ENCODE data around the gene GPAT3. TPM values are rescaled to one million over a fixed set of nuclear protein-coding genes. Genes with fewer than 3 reads are reported as not detected.

GPAT3 gene
- total and polyA plus RNA-seq, 2 experiments from 2014 or later, result 1.2 to 2.0 TPM

DNA sequence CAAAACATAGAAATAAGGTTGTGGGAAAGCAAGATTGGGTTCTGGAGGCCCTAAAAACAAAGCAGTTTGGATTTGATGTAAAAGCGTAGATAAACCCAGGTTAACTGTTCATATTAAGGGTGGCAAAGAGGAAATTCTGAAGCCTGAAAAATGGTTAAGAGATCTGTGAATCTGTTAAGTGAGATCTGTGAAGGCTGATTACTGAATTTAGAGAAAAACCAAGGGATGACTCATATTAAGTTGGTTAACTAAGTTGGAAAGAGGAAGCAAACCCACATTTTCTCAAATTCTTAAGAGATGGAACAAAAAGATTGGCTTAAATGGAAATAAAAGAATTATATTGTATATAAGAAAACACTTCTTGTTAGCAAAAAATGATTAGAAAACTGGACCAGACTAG, 22.8 kb downstream of the GPAT3 start:
- H3K79me2 ChIP-seq (replicated peaks; ENCODE audit: insufficient read depth), result no peaks in the 10 kb centered on the region
- TF ChIP-seq, protein P1, sequence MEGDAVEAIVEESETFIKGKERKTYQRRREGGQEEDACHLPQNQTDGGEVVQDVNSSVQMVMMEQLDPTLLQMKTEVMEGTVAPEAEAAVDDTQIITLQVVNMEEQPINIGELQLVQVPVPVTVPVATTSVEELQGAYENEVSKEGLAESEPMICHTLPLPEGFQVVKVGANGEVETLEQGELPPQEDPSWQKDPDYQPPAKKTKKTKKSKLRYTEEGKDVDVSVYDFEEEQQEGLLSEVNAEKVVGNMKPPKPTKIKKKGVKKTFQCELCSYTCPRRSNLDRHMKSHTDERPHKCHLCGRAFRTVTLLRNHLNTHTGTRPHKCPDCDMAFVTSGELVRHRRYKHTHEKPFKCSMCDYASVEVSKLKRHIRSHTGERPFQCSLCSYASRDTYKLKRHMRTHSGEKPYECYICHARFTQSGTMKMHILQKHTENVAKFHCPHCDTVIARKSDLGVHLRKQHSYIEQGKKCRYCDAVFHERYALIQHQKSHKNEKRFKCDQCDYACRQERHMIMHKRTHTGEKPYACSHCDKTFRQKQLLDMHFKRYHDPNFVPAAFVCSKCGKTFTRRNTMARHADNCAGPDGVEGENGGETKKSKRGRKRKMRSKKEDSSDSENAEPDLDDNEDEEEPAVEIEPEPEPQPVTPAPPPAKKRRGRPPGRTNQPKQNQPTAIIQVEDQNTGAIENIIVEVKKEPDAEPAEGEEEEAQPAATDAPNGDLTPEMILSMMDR (conservative IDR thresholded peaks at IDR 0.05; ENCODE audit: low read depth in 2 of 2), result no peak
- TF ChIP-seq, protein P2, sequence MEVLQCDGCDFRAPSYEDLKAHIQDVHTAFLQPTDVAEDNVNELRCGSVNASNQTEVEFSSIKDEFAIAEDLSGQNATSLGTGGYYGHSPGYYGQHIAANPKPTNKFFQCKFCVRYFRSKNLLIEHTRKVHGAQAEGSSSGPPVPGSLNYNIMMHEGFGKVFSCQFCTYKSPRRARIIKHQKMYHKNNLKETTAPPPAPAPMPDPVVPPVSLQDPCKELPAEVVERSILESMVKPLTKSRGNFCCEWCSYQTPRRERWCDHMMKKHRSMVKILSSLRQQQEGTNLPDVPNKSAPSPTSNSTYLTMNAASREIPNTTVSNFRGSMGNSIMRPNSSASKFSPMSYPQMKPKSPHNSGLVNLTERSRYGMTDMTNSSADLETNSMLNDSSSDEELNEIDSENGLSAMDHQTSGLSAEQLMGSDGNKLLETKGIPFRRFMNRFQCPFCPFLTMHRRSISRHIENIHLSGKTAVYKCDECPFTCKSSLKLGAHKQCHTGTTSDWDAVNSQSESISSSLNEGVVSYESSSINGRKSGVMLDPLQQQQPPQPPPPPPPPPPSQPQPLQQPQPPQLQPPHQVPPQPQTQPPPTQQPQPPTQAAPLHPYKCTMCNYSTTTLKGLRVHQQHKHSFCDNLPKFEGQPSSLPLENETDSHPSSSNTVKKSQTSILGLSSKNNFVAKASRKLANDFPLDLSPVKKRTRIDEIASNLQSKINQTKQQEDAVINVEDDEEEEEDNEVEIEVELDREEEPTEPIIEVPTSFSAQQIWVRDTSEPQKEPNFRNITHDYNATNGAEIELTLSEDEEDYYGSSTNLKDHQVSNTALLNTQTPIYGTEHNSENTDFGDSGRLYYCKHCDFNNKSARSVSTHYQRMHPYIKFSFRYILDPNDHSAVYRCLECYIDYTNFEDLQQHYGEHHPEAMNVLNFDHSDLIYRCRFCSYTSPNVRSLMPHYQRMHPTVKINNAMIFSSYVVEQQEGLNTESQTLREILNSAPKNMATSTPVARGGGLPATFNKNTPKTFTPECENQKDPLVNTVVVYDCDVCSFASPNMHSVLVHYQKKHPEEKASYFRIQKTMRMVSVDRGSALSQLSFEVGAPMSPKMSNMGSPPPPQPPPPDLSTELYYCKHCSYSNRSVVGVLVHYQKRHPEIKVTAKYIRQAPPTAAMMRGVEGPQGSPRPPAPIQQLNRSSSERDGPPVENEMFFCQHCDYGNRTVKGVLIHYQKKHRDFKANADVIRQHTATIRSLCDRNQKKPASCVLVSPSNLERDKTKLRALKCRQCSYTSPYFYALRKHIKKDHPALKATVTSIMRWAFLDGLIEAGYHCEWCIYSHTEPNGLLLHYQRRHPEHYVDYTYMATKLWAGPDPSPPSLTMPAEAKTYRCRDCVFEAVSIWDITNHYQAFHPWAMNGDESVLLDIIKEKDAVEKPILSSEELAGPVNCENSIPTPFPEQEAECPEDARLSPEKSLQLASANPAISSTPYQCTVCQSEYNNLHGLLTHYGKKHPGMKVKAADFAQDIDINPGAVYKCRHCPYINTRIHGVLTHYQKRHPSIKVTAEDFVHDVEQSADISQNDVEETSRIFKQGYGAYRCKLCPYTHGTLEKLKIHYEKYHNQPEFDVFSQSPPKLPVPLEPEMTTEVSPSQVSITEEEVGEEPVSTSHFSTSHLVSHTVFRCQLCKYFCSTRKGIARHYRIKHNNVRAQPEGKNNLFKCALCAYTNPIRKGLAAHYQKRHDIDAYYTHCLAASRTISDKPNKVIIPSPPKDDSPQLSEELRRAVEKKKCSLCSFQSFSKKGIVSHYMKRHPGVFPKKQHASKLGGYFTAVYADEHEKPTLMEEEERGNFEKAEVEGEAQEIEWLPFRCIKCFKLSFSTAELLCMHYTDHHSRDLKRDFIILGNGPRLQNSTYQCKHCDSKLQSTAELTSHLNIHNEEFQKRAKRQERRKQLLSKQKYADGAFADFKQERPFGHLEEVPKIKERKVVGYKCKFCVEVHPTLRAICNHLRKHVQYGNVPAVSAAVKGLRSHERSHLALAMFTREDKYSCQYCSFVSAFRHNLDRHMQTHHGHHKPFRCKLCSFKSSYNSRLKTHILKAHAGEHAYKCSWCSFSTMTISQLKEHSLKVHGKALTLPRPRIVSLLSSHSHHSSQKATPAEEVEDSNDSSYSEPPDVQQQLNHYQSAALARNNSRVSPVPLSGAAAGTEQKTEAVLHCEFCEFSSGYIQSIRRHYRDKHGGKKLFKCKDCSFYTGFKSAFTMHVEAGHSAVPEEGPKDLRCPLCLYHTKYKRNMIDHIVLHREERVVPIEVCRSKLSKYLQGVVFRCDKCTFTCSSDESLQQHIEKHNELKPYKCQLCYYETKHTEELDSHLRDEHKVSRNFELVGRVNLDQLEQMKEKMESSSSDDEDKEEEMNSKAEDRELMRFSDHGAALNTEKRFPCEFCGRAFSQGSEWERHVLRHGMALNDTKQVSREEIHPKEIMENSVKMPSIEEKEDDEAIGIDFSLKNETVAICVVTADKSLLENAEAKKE (CRISPR knock-in tag; IDR thresholded peaks at IDR 0.05), result no peak
- TF ChIP-seq EZH2phosphoT487 (IDR thresholded peaks at IDR 0.05; ENCODE audit: unreplicated experiment) (no peak), STAT1 (IDR thresholded peaks at IDR 0.05; ENCODE audit: unreplicated experiment) (no peak), CREB1 (CRISPR knock-in tag; IDR thresholded peaks at IDR 0.05; ENCODE audit: low read depth) (no peak), ZNF114 (CRISPR knock-in tag; IDR thresholded peaks at IDR 0.05) (no peak), EZH2 (IDR thresholded peaks at IDR 0.05; ENCODE audit: low read depth, unreplicated experiment) (no peak), POLR2AphosphoS5 (IDR thresholded peaks at IDR 0.05; ENCODE audit: low read depth) (no peak), JUNB (IDR thresholded peaks at IDR 0.05; ENCODE audit: unreplicated experiment) (no peak), ZNF331 (CRISPR knock-in tag; IDR thresholded peaks at IDR 0.05; ENCODE audit: low read depth) (no peak), NANOG (IDR thresholded peaks at IDR 0.05; ENCODE audit: borderline replicate concordance) (no peak)
- TF ChIP-seq, protein P3, sequence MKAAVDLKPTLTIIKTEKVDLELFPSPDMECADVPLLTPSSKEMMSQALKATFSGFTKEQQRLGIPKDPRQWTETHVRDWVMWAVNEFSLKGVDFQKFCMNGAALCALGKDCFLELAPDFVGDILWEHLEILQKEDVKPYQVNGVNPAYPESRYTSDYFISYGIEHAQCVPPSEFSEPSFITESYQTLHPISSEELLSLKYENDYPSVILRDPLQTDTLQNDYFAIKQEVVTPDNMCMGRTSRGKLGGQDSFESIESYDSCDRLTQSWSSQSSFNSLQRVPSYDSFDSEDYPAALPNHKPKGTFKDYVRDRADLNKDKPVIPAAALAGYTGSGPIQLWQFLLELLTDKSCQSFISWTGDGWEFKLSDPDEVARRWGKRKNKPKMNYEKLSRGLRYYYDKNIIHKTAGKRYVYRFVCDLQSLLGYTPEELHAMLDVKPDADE (IDR thresholded peaks at IDR 0.05), result no peak
- TF ChIP-seq, protein P4, sequence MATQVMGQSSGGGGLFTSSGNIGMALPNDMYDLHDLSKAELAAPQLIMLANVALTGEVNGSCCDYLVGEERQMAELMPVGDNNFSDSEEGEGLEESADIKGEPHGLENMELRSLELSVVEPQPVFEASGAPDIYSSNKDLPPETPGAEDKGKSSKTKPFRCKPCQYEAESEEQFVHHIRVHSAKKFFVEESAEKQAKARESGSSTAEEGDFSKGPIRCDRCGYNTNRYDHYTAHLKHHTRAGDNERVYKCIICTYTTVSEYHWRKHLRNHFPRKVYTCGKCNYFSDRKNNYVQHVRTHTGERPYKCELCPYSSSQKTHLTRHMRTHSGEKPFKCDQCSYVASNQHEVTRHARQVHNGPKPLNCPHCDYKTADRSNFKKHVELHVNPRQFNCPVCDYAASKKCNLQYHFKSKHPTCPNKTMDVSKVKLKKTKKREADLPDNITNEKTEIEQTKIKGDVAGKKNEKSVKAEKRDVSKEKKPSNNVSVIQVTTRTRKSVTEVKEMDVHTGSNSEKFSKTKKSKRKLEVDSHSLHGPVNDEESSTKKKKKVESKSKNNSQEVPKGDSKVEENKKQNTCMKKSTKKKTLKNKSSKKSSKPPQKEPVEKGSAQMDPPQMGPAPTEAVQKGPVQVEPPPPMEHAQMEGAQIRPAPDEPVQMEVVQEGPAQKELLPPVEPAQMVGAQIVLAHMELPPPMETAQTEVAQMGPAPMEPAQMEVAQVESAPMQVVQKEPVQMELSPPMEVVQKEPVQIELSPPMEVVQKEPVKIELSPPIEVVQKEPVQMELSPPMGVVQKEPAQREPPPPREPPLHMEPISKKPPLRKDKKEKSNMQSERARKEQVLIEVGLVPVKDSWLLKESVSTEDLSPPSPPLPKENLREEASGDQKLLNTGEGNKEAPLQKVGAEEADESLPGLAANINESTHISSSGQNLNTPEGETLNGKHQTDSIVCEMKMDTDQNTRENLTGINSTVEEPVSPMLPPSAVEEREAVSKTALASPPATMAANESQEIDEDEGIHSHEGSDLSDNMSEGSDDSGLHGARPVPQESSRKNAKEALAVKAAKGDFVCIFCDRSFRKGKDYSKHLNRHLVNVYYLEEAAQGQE (IDR thresholded peaks at IDR 0.05; ENCODE audit: unreplicated experiment), result no peak
- no peak overlapping the region for H3K4me3 Mint-ChIP-seq
- H3K4me1 Mint-ChIP-seq, result peaks cover 2% of the 10 kb centered on the region; the same call in 1 of the 3 replicates
- H3F3A ChIP-seq (replicated peaks; ENCODE audit: low read depth), result no peaks in the 10 kb centered on the region
- H2AFZ ChIP-seq, result no peak overlapping the region
- H3K27me3 ChIP-seq (ENCODE audit: insufficient read depth), result no peaks in the 10 kb centered on the region
- no peak overlapping the region for H3K4me3 ChIP-seq
- no peak overlapping the region for H3K27ac ChIP-seq (ENCODE audit: low read depth)
- no peaks in the 10 kb centered on the region for H3K9me3 Mint-ChIP-seq
- ATAC-seq, result no peak
- DNase-seq (ENCODE audit: low spot score), result no peak
- no peaks in the 10 kb centered on the region for H3K36me3 ChIP-seq (ENCODE audit: insufficient read depth)
- no peaks in the 10 kb centered on the region for H3K27me3 Mint-ChIP-seq (ENCODE audit: insufficient read depth, low read depth, poor library complexity)
- H3K9me2 ChIP-seq (ENCODE audit: insufficient read depth), result no peaks in the 10 kb centered on the region
- H3K4me2 ChIP-seq, result no peak overlapping the region
- H4K20me1 ChIP-seq (replicated peaks; ENCODE audit: insufficient read depth), result no peaks in the 10 kb centered on the region
- no peaks in the 10 kb centered on the region for H3K36me3 Mint-ChIP-seq (ENCODE audit: low read depth)
- no peak overlapping the region for H3K27ac Mint-ChIP-seq
- H3K4me1 ChIP-seq (ENCODE audit: insufficient read depth), result no peaks in the 10 kb centered on the region

All from GM23338 (cell line).